ENCODE results near the gene DDX17.
A peak's percentile ranks its signal among the peaks of the same experiment; 100 is the strongest.

DDX17 gene

GRCh38 chr22:38506118-38506962, at the start of gene DDX17:
Gene DDX17 (minus strand): TSS chr22:38506311.
- peak; percentile 93 to 99 for DNase-seq

GRCh38 chr22:38554281-38554680, 48.2 kb upstream of the DDX17 start:
- DNase-seq = no peak

DNA sequence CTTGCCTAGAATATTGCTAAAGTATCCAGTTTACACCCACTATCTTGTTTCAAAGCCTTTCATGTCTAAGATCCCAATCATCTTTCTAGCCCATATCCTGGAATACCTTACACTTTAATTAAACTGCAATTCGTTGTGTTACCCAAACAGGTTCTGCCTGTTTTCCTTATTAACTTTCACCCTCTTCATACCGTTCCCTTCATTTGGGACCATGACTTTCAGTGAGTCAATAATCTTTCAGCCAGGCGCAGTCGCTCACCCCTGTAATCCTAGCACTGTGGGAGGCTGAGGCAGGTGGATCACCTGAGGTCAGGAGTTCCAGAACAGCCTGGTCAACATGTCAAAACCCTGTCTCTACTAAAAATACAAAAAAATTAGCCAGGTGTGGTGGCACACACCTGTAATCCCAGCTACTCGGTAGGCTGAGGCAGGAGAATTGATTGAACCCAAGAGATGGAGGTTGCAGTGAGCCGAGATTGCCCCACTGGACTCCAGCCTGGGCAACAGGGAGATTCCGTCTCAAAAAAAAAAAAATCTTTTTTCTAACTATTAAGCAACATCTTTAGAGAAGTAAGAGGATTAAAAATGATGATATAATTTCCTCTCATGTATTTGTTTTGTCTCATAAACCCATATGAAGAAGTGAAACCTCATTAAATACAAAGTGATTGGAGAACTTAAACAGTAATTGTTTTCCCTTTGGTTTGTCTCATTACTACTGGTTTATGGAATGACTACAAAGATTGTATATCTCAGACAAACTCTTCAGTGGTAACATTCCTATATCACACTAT, 43.2 kb upstream of the DDX17 start:
- no peak for DNase-seq

- DNase-seq = no peak
Observed at GRCh38 chr22:38540701-38541100, 34.6 kb upstream of the DDX17 start.

DNA sequence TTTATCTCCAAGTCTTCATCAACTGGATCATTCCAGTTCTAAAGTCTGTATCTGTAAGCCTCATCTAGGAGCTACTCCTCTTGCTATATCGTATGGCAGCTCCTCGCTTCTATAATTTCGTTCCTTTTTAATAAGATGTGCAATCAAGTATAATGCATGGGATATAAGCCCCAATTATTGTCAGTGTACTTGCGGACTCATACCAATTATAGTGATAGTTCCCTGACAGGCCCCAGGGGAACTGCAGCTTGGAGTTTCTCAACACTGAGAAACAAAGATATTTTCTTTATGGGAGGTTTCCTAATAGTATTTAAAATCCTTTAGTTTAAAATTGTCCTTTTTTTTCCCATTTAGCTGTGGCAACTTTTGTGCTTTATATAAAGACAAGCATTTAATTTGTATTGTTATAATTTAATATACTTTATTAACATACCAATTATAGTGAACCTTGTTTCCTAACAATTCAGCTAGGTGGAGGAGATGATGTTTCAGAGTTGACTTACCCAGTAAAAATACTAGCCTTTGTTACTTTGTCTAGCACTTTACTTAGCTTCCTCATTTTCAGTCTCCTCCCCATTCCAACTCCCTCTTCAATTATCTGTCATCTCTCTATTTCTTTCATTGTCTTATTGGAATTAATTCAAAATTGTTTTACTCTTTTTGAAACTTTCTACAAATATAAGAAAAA, 25.3 kb upstream of the DDX17 start:
- DNase-seq = no peak

GRCh38 chr22:38524429-38524828, 18.3 kb upstream of the DDX17 start:
- no peak for DNase-seq

- no peak for DNase-seq
Observed at GRCh38 chr22:38523479-38523878, 17.4 kb upstream of the DDX17 start.

GRCh38 chr22:38523029-38523428, 16.9 kb upstream of the DDX17 start:
- DNase-seq = no peak

- no peak for DNase-seq
Observed at GRCh38 chr22:38519453-38520250, 13.5 kb upstream of the DDX17 start.

DNA sequence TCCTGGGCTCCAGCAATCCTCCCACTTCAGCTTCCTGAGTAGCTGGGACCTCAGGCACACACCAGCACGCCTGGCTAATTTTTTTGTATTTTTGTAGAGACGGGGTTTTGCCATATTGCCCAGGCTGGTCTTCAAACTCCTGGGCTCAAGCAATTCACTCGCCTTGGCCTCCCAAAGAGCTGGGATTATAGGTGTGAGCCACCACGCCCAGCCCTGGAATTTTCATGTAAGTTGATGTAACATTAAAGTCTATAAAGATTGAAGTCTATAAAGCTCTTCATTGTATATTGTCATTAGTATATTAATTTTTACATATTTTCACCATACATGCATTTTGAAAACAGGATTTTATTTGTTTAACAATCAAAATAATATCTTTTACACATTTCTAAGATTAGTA, 12.5 kb upstream of the DDX17 start:
- no peak for DNase-seq

DNA sequence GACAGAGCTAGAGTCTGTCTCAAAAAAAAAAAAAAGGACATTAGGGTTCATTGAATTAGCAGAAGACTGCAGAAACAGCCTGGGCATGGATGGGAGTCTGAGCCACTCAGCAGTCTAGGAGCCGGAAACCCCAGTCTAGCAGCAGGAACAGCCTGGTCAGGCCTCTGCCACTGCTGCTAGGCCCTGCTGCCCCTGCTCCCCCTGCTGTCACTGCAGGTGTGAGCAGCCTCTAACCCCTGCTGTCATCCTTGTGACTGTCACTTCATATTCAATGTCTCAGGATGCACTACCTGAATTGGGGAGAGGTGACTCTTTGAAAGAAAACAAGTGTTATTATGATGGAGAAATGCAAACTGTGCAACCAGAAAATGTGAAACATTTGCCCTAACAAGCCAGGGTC, 7.0 kb upstream of the DDX17 start:
- no peak for DNase-seq

DNA sequence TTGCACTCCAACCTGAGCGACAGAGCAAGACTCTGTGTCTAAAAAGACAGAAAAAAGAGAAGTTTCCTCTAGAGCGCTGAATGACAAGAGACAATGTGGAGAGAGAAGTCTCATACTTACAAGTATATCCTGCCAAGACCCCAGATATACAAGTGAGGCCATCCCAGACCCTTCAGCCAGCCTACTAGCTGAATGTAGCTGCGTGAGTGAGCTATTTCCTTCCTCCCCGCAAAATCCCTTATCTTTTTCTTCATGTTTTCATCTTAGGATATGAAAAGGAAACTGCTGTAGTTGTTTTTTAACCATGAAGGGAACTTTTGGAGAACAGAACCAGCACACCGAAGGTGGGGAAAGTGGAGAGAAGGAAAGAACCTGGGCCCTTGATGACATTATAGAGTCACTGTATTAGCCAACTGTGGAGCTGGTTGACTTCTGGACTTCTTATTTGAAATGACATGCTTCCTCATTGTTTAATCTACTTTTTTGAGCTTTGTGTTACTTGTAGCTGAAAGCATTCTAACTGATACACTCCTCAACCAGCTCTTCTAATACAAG, 4.4 kb upstream of the DDX17 start:
- no peak for DNase-seq

DNA sequence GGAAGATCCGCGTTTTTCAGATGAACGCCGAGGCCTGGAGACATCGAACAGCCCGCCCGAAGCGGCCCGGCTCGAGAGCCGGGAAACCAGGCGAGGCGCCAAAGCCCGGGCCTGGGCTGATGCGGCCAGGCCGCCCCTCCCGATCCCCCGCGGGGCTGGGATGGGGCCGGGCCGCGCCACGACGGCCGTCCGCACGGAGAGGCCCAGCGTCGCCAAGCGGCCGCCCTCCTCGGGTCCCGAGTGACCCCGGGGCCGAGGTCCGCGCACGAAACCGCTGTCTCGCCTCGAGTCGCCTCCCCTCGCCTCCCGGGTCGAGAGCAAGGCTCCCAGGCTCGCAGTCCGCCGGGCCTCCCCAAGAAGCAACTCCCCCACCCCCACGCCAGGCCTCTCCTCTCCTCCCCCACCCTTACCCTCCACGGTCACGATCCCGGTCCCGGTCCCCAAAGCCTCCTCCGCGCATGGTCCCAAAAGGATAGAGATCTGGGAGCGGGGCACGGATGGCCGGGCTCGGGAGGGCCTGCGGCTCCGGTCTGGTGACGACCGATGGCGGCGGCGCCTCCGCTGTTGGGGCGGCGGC, 482 bp downstream of the DDX17 start:
- peak; percentile 74 to 78 for DNase-seq

GRCh38 chr22:38504731-38505540, 1.2 kb downstream of the DDX17 start:
- no peak for DNase-seq

DNA sequence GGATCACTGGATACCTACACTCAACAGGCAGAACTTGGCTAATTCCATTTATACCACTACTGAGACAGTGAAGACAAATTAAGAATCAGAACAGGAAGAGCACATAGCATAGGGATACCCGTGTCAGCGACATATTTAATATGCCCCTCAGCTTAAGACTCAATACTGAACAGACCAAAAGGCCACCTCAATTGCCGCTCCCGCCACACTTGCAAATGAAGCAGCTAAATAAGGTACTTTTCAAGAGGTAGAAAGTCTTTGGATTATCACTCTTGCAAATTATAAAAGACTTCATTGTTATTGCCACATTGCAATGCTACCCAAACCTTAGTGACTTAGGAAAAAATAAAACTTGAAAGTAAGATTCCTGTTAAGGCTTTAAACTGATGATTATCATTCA, 3.1 kb downstream of the DDX17 start:
- no peak for DNase-seq

GRCh38 chr22:38501797-38502672, 4.1 kb downstream of the DDX17 start:
- DNase-seq = no peak

GRCh38 chr22:38497869-38498268, 8.2 kb downstream of the DDX17 start:
- DNase-seq = no peak

GRCh38 chr22:38494939-38495338, 11.2 kb downstream of the DDX17 start:
- DNase-seq = no peak

DNA sequence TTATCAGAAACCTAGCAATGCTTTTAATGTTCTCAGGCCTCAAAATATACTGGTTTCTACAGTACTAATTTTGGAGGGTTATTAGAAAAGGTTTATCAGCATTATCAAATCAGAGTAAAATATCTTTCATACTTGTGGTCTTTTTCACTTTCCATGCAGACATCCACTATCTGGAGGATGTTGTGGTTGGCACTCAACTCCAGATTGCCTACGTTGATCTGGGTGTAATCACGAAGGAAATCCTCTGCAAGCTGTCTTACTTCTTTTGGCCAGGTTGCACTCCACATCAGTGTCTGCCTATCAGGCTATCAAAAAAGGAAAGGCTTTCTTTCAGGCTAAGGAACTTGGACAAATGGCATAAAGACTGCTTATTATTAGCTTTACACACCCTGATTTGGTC, 11.6 kb downstream of the DDX17 start:
- DNase-seq = no peak

Measured in hippocampal formation (tissue), 2 donors.